Measurements from ENCODE around the gene LPP.

The LPP gene

GRCh38 chr3:188248036-188248561, 94.1 kb downstream of the LPP start:
- DNase-seq (ENCODE audit: low read depth), result no peak

GRCh38 chr3:188253123-188253793, 99.3 kb downstream of the LPP start:
- no peak for DNase-seq (ENCODE audit: low read depth)

GRCh38 chr3:188253800-188254452, 100.0 kb downstream of the LPP start:
- no peak for DNase-seq (ENCODE audit: low read depth)

- DNase-seq (ENCODE audit: low read depth), result no peak
These were observed 100.6 kb downstream of the LPP start for GRCh38 chr3:188254520-188255070.

GRCh38 chr3:188255190-188255589, 101.2 kb downstream of the LPP start:
- DNase-seq (ENCODE audit: low read depth), result no peak

GRCh38 chr3:188256758-188257157, 102.8 kb downstream of the LPP start:
- DNase-seq (ENCODE audit: low read depth), result no peak

GRCh38 chr3:188257384-188258026, 103.5 kb downstream of the LPP start:
- no peak for DNase-seq (ENCODE audit: low read depth)

- DNase-seq (ENCODE audit: low read depth), result no peak
These were observed 105.2 kb downstream of the LPP start for GRCh38 chr3:188259191-188259590.

GRCh38 chr3:188259596-188259995, 105.6 kb downstream of the LPP start:
- peak; percentile 25 for DNase-seq (ENCODE audit: low read depth)

- DNase-seq (ENCODE audit: low read depth), result no peak
These were observed 107.1 kb downstream of the LPP start for GRCh38 chr3:188261011-188261410.

GRCh38 chr3:188262488-188262887, 108.5 kb downstream of the LPP start:
- DNase-seq (ENCODE audit: low read depth), result no peak

- DNase-seq (ENCODE audit: low read depth), result peak; percentile 85
These were observed 109.1 kb downstream of the LPP start for GRCh38 chr3:188262913-188263683.

- DNase-seq (ENCODE audit: low read depth), result no peak
These were observed 110.6 kb downstream of the LPP start for GRCh38 chr3:188264226-188265207.

- peak; percentile 96 for DNase-seq (ENCODE audit: low read depth)
These were observed 112.8 kb downstream of the LPP start for GRCh38 chr3:188266562-188267274.

- DNase-seq (ENCODE audit: low read depth), result no peak
These were observed 113.9 kb downstream of the LPP start for GRCh38 chr3:188267790-188268335.

GRCh38 chr3:188268336-188268735, 114.4 kb downstream of the LPP start:
- DNase-seq (ENCODE audit: low read depth), result no peak

GRCh38 chr3:188269040-188269439, 115.1 kb downstream of the LPP start:
- no peak for DNase-seq (ENCODE audit: low read depth)

- DNase-seq (ENCODE audit: low read depth), result peak; percentile 97
These were observed 116.5 kb downstream of the LPP start for GRCh38 chr3:188270423-188270972.

GRCh38 chr3:188271226-188271914, 117.4 kb downstream of the LPP start:
- DNase-seq (ENCODE audit: low read depth), result no peak

All from amniotic epithelial cell (primary cell).